B cell (primary cell): ENCODE measurements around the gene RER1. TPM values are rescaled to one million over a fixed set of nuclear protein-coding genes. Genes with fewer than 3 reads are reported as not detected.

Experiments
- ATAC-seq: fragments of 200-7000 bp; cut with Tn5 transposase; one replicate; pipeline ENCODE4 v1.10.0; 2021; ENCODE audit warnings: low read depth, mild to moderate bottlenecking, moderate number of reproducible peaks, moderate library complexity
- CTCF ChIA-PET: fragments of 350-600 bp; sonication (Branson Sonifier 250); formaldehyde crosslinking; loops from one replicate; lab custom pipeline; 2021; ENCODE audit warnings: antibody characterized with exemption, inconsistent platforms; lab: Charles Lee
- POLR2A ChIA-PET: fragments of 350-600 bp; sonication (Branson Sonifier 250); formaldehyde crosslinking; loops from one replicate; lab custom pipeline; 2021; ENCODE audit warnings: antibody characterized with exemption; lab: Charles Lee
- DNase-seq: peaks from one replicate; pipeline ENCODE4 v3.0.0; 2013
- H2AFZ ChIP-seq: 2 replicates; pipeline ENCODE4 v1.6.1; 2012; ENCODE audit warnings: mild to moderate bottlenecking, low read depth, low read length; ENCODE audit not compliant: insufficient read depth, poor library complexity, severe bottlenecking
- H3K27ac ChIP-seq, 2 donors: 1 replicate in 1 of 2; 2 replicates in 1 of 2; pipeline ENCODE4 v1.5.1; 2012 to 2013; ENCODE audit warnings: low read length in 2 of 2, mild to moderate bottlenecking in 2 of 2, moderate library complexity in 1 of 2
- H3K27me3 ChIP-seq, 4 experiments: fragments of 200-600 bp in 1 of 4; sonication (generic) in 1 of 4; replicated peaks in 1 of 4; 1 replicate in 2 of 4; 2 replicates in 2 of 4; pipeline versions ENCODE4 v1.6.1 to v1.7.0; 2013 to 2016; ENCODE audit warnings: low read length in 3 of 4, mild to moderate bottlenecking in 2 of 4, mixed read lengths in 1 of 4, moderate library complexity in 1 of 4; ENCODE audit not compliant: insufficient read depth in 4 of 4, control insufficient read depth in 3 of 4; ENCODE audit errors: control extremely low read depth in 1 of 4
- H3K36me3 ChIP-seq, 2 experiments: replicated peaks in 1 of 2; 1 replicate in 1 of 2; 2 replicates in 1 of 2; pipeline versions ENCODE4 v1.6.1 to v1.7.1; 2013; ENCODE audit warnings: low read length in 1 of 2; ENCODE audit not compliant: insufficient read depth in 2 of 2, control insufficient read depth in 1 of 2; ENCODE audit errors: control extremely low read depth in 1 of 2, extremely low read depth in 1 of 2
- H3K4me1 ChIP-seq, 2 donors: fragments of 200-600 bp in 1 of 2; sonication (generic) in 1 of 2; 1 replicate in 1 of 2; 2 replicates in 1 of 2; pipeline versions ENCODE4 v1.5.1 to v1.6.1; 2013 to 2017; ENCODE audit warnings: low read length in 2 of 2; ENCODE audit not compliant: control insufficient read depth in 2 of 2, insufficient read depth in 2 of 2
- H3K4me2 ChIP-seq: replicated peaks from 2 replicates; pipeline ENCODE3; 2012; ENCODE audit warnings: mild to moderate bottlenecking, low read depth, low read length; ENCODE audit not compliant: poor library complexity, severe bottlenecking
- H3K4me3 ChIP-seq, 5 experiments: fragments of 200-600 bp in 1 of 5; sonication (generic) in 1 of 5; 1 replicate in 3 of 5; 2 replicates in 2 of 5; pipeline versions ENCODE4 v1.5.1 to v1.7.0; 2011 to 2016; ENCODE audit warnings: low read length in 4 of 5, mild to moderate bottlenecking in 4 of 5, low read depth in 2 of 5, control low read depth in 1 of 5, moderate library complexity in 1 of 5; ENCODE audit not compliant: insufficient read depth in 1 of 5; ENCODE audit errors: control extremely low read depth in 1 of 5, extremely low read depth in 1 of 5
- H3K79me2 ChIP-seq: fragments of 200-600 bp; sonication (generic); one replicate; pipeline ENCODE4 v1.6.0; 2016; ENCODE audit warnings: low read length; ENCODE audit not compliant: control insufficient read depth, insufficient read depth
- H3K9ac ChIP-seq: fragments of 200-600 bp; sonication (generic); 2 replicates; pipeline ENCODE4 v1.6.1; 2017; ENCODE audit warnings: mild to moderate bottlenecking, low read length, moderate library complexity
- H3K9me3 ChIP-seq, 3 donors: one replicate each; pipeline versions ENCODE4 v1.6.1 to v1.7.1; 2013; ENCODE audit warnings: low read length in 2 of 3; ENCODE audit not compliant: control insufficient read depth in 2 of 3, insufficient read depth in 1 of 3; ENCODE audit errors: control extremely low read depth in 1 of 3
- H4K20me1 ChIP-seq: 2 replicates; pipeline ENCODE4 v1.6.0; 2012; ENCODE audit warnings: mild to moderate bottlenecking, low read length; ENCODE audit not compliant: insufficient read depth, control insufficient read depth, poor library complexity, severe bottlenecking
- H3K27ac Mint-ChIP-seq: one replicate; pipeline ENCODE4 v1.8.0; 2021; ENCODE audit warnings: mixed read lengths
- H3K27me3 Mint-ChIP-seq: one replicate; pipeline ENCODE4 v1.8.0; 2021; ENCODE audit warnings: mixed read lengths
- H3K4me1 Mint-ChIP-seq: one replicate; pipeline ENCODE4 v1.8.0; 2021; ENCODE audit warnings: mixed read lengths
- H3K4me3 Mint-ChIP-seq: one replicate; pipeline ENCODE4 v1.8.0; 2021; ENCODE audit warnings: mixed read lengths
- H3K9me3 Mint-ChIP-seq: one replicate; pipeline ENCODE4 v1.8.0; 2022; ENCODE audit warnings: mixed read lengths; ENCODE audit not compliant: insufficient read depth
- CTCF ChIP-seq: fragments of 200-600 bp; IDR thresholded peaks from one replicate; pipeline ENCODE4 v1.8.0; 2022; ENCODE audit warnings: antibody characterized with exemption, mild to moderate bottlenecking
- EZH2 ChIP-seq: IDR thresholded peaks from 2 replicates; pipeline ENCODE4 v1.6.1; 2012; ENCODE audit warnings: borderline replicate concordance, low read depth, mild to moderate bottlenecking, moderate library complexity, low read length; ENCODE audit not compliant: insufficient read depth, poor library complexity, severe bottlenecking
- WGBS: methylation state at CpG from one replicate; pipeline ENCODE4 v1.1.5; 2013; ENCODE audit warnings: missing lambda C conversion rate; ENCODE audit not compliant: insufficient coverage; 5-methylcytosine and 5-hydroxymethylcytosine counted together
- intact Hi-C: fragments of 100-400 bp; cut with micrococcal nuclease; formaldehyde crosslinking; loops from one replicate; pipeline ENCODE4 v1.10.0; 2022
- polyA plus RNA-seq: library from polyadenylated mRNA; depleted of rRNA; stranded (reverse); fragments of >200 nt; gene quantifications from 2 replicates; pipeline ENCODE4 v1.2.3, GENCODE V29; 2012
- total RNA-seq, 2 donors: library from RNA; stranded (reverse); fragments of 120-200 nt in 1 of 2; gene quantifications; 1 replicate in 1 of 2; 2 replicates in 1 of 2; pipeline versions ENCODE4 v1.2.3 to v1.2.4, GENCODE V29; 2013 to 2022

Gene RER1
- total and polyA plus RNA-seq, 2 donors (not counting 1 experiment from before 2014, with no cell fraction given): 78.5 to 118 TPM

DNA sequence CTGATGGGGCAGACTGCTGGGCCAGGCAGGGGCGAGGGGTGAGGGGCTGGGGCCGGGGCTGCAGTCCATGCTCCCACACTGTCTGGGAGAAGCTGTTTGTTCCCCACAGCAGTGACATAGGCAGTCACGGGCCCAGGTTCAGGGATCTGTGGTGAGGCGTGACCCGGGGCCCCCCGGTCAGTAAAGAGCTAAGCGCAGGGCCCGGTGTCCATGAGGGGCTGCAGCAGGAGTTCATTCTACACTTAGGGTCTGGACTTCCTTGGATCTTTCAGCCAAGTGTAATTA, 16.3 kb downstream of the RER1 start:
- Histone ChIP-seq H3K9ac (no peak overlapping the region), H3K4me2 (no peak overlapping the region), H3K36me3 (peaks cover 0 to 43% of the 10 kb centered on the region in 2 experiments), H3K4me1 (peaks cover 6 to 8% of the 10 kb centered on the region in 2 donors), H4K20me1 (peaks cover 23% of the 10 kb centered on the region), H3K4me3 (no peak overlapping the region), H3K9me3 (no peaks in the 10 kb centered on the region), H3K27ac (no peak overlapping the region), H3K79me2 (peaks cover 26% of the 10 kb centered on the region), H2AFZ (no peak overlapping the region), H3K27me3 (no peaks in the 10 kb centered on the region)
- Mint-ChIP-seq H3K27ac (no peak overlapping the region), H3K4me1 (peaks cover 12% of the 10 kb centered on the region), H3K9me3 (no peaks in the 10 kb centered on the region), H3K27me3 (no peaks in the 10 kb centered on the region), H3K4me3 (no peak overlapping the region)
- 97% methylated on average over 6 of the region's 8 CpGs for WGBS
- CTCF ChIA-PET: no interaction called here
- no peak for ATAC-seq
- POLR2A ChIA-PET: interaction anchor here (0.6 to 1.7 kb wide), 2 partner anchors 16 to 123 kb away, joined by 3 to 4 read pairs; partner anchors contain the start of genes MORN1 and RER1
- intact Hi-C loops: no loop called here
- TF ChIP-seq EZH2 (no peak), CTCF (no peak)
- DNase-seq: no peak

DNA sequence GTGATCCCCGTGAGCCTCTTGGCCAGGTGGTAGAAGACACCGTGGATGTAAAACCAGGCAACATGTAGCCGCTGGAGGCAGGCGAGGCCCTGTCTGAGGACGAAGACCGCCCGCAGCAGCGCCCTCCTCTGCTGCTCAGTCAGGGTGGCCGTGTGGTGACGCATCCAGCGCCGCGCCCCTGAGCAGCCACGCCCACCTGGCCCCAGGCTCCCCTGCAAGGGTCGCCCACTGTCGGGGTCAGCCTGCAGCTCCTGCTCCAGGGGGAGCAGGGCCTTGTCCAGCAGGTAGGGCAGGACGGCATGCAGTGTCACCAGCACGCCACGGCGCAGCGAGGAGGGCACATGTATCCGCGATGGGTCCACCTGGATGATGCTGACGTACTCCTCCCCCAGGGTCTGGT, 16.8 kb downstream of the RER1 start:
- DNase-seq (no peak), ATAC-seq (no peak)
- ChIA-PET POLR2A (interaction anchor here (1.6 to 1.7 kb wide), 2 partner anchors 17 kb away, joined by 3 to 4 read pairs; partner anchors contain the start of genes MORN1 and RER1), CTCF (no interaction called here)
- no peak overlapping the region for H3K9ac ChIP-seq
- H3K9me3 ChIP-seq: no peaks in the 10 kb centered on the region
- H3K36me3 ChIP-seq: peaks cover 0 to 38% of the 10 kb centered on the region in 2 experiments
- peaks cover 10 to 13% of the 10 kb centered on the region in 2 donors for H3K4me1 ChIP-seq
- no peak overlapping the region for H2AFZ ChIP-seq
- H3K4me3 ChIP-seq: no peak overlapping the region
- Mint-ChIP-seq H3K9me3 (no peaks in the 10 kb centered on the region), H3K27ac (peak overlapping the region; percentile 32), H3K27me3 (no peaks in the 10 kb centered on the region), H3K4me1 (peaks cover 12% of the 10 kb centered on the region), H3K4me3 (no peak overlapping the region)
- H3K4me2 ChIP-seq: no peak overlapping the region
- intact Hi-C loops: no loop called here
- 97% methylated on average over 24 of the region's 24 CpGs for WGBS
- TF ChIP-seq EZH2 (no peak), CTCF (no peak)
- no peaks in the 10 kb centered on the region for H3K27me3 ChIP-seq
- peaks cover 26% of the 10 kb centered on the region for H3K79me2 ChIP-seq
- H4K20me1 ChIP-seq: peaks cover 19% of the 10 kb centered on the region
- no peak overlapping the region for H3K27ac ChIP-seq
